ENCODE data around the gene DIAPH3. TPM values are rescaled to one million over a fixed set of nuclear protein-coding genes. Genes with fewer than 3 reads are reported as not detected.

Gene DIAPH3
- total RNA-seq, 4 donors from 2014 or later = 0.31 to 2.0 (median 1.1) TPM

GRCh38 chr13:60152114-60152513 is 11.6 kb downstream of the DIAPH3 start:
- TF ChIP-seq, protein P1, sequence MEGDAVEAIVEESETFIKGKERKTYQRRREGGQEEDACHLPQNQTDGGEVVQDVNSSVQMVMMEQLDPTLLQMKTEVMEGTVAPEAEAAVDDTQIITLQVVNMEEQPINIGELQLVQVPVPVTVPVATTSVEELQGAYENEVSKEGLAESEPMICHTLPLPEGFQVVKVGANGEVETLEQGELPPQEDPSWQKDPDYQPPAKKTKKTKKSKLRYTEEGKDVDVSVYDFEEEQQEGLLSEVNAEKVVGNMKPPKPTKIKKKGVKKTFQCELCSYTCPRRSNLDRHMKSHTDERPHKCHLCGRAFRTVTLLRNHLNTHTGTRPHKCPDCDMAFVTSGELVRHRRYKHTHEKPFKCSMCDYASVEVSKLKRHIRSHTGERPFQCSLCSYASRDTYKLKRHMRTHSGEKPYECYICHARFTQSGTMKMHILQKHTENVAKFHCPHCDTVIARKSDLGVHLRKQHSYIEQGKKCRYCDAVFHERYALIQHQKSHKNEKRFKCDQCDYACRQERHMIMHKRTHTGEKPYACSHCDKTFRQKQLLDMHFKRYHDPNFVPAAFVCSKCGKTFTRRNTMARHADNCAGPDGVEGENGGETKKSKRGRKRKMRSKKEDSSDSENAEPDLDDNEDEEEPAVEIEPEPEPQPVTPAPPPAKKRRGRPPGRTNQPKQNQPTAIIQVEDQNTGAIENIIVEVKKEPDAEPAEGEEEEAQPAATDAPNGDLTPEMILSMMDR (IDR thresholded peaks at IDR 0.05) = no peak
- no peak for ATAC-seq (ENCODE audit: low FRiP score)
- DNase-seq (ENCODE audit: low spot score) = no peak

GRCh38 chr13:60150538-60150937 is 13.2 kb downstream of the DIAPH3 start:
- ATAC-seq (ENCODE audit: low FRiP score) (no peak), DNase-seq (ENCODE audit: low spot score) (no peak)
- TF ChIP-seq, protein P1 (IDR thresholded peaks at IDR 0.05) = no peak

GRCh38 chr13:60148918-60149317 is 14.8 kb downstream of the DIAPH3 start:
- TF ChIP-seq, protein P1 (IDR thresholded peaks at IDR 0.05) = no peak
- no peak for DNase-seq (ENCODE audit: low spot score)
- no peak for ATAC-seq (ENCODE audit: low FRiP score)

DNA sequence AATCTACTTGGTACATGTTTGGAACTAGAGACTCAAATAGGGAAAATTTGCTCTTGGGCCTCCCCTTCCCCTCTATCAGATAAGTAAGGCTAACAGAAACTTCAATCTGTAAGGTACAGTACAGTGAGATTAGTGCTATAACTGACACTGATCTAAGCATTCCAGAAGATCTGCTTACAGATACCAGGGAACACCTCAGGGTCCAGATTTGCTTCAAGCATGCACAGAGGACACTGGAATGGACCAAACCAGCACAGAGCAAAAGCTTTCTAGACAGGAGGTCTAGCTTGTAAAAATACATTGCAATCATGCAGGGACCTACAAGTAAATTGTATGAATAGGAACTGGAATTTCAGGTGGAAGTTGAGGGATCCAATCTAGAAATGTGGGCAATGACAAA is 16.4 kb downstream of the DIAPH3 start:
- no peak for ATAC-seq (ENCODE audit: low FRiP score)

DNA sequence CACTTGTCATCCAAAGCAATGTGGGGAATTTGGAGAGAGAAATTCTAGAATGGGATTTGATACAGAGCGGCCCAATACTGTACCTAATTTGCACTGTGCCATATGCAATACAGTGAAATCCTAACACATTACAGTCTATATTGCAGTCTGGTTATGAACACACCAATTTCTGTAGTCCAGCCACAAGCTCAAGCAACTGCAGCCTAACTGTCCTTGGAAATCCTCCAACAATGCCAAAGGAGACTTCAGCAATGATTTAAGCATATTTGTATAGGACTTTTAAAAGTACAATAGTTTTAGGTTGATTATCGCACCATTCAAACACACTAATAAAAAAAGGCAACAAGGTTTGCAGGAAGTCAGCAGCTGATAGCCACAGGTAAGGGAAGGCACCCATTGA is 17.3 kb downstream of the DIAPH3 start:
- ATAC-seq (ENCODE audit: low FRiP score) (no peak), DNase-seq (ENCODE audit: low spot score) (no peak)
- TF ChIP-seq, protein P1 (IDR thresholded peaks at IDR 0.05) = no peak

More for the DNA sequence above, 16.4 kb downstream of the DIAPH3 start:
- TF ChIP-seq, protein P1 (IDR thresholded peaks at IDR 0.05) = no peak
- no peak for DNase-seq (ENCODE audit: low spot score)

- ATAC-seq (ENCODE audit: low FRiP score) = no peak
- TF ChIP-seq, protein P1 (IDR thresholded peaks at IDR 0.05) = no peak
- no peak for DNase-seq (ENCODE audit: low spot score)
Measured at GRCh38 chr13:60143775-60144174, 20.0 kb downstream of the DIAPH3 start.

DNA sequence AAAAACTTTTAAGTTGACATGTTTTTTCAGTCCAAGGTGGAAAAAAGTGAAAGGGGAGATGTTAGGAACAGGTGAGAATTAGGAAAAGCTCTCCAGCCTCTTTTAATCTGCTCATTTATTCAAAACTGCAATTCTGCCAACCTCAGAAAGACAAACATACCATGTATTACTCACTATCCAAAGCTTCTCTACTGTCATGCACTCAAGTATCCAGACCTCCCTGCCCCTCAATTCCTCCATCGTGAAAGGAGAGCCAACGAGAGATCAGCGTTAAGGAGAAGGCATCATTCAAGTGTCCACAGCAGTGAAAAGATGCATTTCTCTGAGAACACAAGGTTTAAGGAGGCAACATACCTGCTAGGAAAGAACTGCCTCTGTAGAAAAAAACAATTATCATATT is 24.5 kb downstream of the DIAPH3 start:
- DNase-seq (ENCODE audit: low spot score) (no peak), ATAC-seq (ENCODE audit: low FRiP score) (no peak)
- TF ChIP-seq, protein P1 (IDR thresholded peaks at IDR 0.05) = no peak

All from omental fat pad (tissue), 4 donors.